Measurements from ENCODE around the gene NDUFC1. TPM values are rescaled to one million over a fixed set of nuclear protein-coding genes. Genes with fewer than 3 reads are reported as not detected.

Gene NDUFC1
- total and polyA plus RNA-seq, 9 of the 15 experiments (the other 6 are each of a cell fraction or from before 2014, with no cell fraction given), result 58.9 to 378 (median 120) TPM

DNA sequence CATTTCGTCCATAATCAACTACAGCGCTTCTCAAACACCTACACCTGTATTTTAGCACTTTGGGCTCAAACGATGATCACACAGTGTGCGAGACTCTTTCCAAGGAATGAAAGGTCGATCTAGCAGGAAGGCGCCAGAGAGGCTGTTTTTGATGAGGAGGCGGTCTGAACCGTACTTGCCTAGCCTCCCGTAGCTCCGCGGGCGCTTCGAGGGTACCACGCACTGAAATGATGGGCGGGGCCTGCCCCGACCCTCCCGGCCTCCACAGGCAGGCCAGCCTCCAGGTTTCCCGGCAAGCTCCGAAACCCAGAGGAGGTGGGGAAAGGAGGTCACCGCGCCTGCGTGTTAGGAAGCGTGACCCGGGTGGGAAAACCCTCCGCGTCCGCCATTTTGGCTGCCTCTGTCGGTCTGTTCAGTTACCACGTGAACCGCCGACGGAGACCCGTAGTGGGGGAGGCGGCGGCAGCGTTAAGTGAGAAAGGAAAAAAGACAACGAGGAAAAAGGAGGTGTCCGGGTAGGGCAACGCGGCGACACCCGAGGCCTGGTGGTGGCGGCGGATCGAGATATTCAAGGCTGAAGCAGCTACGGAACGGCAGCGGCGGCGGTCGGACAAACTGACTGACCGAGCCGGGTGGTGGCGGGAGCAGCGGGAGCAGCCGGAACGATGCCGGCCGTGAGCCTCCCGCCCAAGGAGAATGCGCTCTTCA lies 1.0 kb downstream of the NDUFC1 start, which contains the start of gene NAA15 (continued):
- TF ChIP-seq, protein P1, sequence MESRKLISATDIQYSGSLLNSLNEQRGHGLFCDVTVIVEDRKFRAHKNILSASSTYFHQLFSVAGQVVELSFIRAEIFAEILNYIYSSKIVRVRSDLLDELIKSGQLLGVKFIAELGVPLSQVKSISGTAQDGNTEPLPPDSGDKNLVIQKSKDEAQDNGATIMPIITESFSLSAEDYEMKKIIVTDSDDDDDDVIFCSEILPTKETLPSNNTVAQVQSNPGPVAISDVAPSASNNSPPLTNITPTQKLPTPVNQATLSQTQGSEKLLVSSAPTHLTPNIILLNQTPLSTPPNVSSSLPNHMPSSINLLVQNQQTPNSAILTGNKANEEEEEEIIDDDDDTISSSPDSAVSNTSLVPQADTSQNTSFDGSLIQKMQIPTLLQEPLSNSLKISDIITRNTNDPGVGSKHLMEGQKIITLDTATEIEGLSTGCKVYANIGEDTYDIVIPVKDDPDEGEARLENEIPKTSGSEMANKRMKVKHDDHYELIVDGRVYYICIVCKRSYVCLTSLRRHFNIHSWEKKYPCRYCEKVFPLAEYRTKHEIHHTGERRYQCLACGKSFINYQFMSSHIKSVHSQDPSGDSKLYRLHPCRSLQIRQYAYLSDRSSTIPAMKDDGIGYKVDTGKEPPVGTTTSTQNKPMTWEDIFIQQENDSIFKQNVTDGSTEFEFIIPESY (CRISPR knock-in tag; IDR thresholded peaks at IDR 0.05), result peak; percentile 37; the same call in 1 of the 2 replicates
- TF ChIP-seq ZNF699 (CRISPR knock-in tag; IDR thresholded peaks at IDR 0.05; ENCODE audit: insufficient replicate concordance), result no peak
- TF ChIP-seq SMAD1 (IDR thresholded peaks at IDR 0.05; ENCODE audit: low read depth, low read length, partially characterized antibody), result peak; percentile 13
- TF ChIP-seq CEBPB (tag; IDR thresholded peaks at IDR 0.05), result no peak
- 0 out of 2 replicates have a peak, but pooled peaks have one; percentile 30 for TF ChIP-seq ZNF431 (CRISPR knock-in tag; IDR thresholded peaks at IDR 0.05)
- TF ChIP-seq ETS2 (tag; IDR thresholded peaks at IDR 0.05; ENCODE audit: borderline replicate concordance, poor library complexity, severe bottlenecking), result no peak
- 0 out of 2 replicates have a peak, but pooled peaks have one; percentile 55 for TF ChIP-seq ELF4 (CRISPR knock-in tag; IDR thresholded peaks at IDR 0.05)
- TF ChIP-seq, protein P2, sequence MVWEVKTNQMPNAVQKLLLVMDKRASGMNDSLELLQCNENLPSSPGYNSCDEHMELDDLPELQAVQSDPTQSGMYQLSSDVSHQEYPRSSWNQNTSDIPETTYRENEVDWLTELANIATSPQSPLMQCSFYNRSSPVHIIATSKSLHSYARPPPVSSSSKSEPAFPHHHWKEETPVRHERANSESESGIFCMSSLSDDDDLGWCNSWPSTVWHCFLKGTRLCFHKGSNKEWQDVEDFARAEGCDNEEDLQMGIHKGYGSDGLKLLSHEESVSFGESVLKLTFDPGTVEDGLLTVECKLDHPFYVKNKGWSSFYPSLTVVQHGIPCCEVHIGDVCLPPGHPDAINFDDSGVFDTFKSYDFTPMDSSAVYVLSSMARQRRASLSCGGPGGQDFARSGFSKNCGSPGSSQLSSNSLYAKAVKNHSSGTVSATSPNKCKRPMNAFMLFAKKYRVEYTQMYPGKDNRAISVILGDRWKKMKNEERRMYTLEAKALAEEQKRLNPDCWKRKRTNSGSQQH (CRISPR knock-in tag; IDR thresholded peaks at IDR 0.05), result no peak; the same call in 1 of the 2 replicates
- peak; percentile 11; the same call in 1 of the 2 replicates for TF ChIP-seq TCF3 (CRISPR knock-in tag; IDR thresholded peaks at IDR 0.05)
- no peak for TF ChIP-seq MED1 (CRISPR knock-in tag; IDR thresholded peaks at IDR 0.05; ENCODE audit: borderline replicate concordance)
- TF ChIP-seq ZNF232 (CRISPR knock-in tag; IDR thresholded peaks at IDR 0.05), result no peak
- TF ChIP-seq KLF16 (IDR thresholded peaks at IDR 0.05), result no peak
- TF ChIP-seq PHTF2 (CRISPR knock-in tag; IDR thresholded peaks at IDR 0.05), result no peak
- TF ChIP-seq, protein P3, sequence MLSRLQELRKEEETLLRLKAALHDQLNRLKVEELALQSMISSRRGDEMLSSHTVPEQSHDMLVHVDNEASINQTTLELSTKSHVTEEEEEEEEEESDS (CRISPR knock-in tag; IDR thresholded peaks at IDR 0.05), result no peak
- no peak for TF ChIP-seq ZNF274 (IDR thresholded peaks at IDR 0.05; ENCODE audit: borderline replicate concordance, low read depth, low read length)
- TF ChIP-seq PURB (CRISPR knock-in tag; IDR thresholded peaks at IDR 0.05; ENCODE audit: low read depth), result no peak

Data from K562 (cell line).